Liver (tissue), 9 donors: ENCODE results near the gene NCMAP. TPM values are rescaled to one million over a fixed set of nuclear protein-coding genes. Genes with fewer than 3 reads are reported as not detected.

ENCODE experiments used
- DNase-seq: peaks from one replicate; pipeline ENCODE4 v3.0.0-alpha.2; 2017; ENCODE audit warnings: low spot score
- H3K27ac ChIP-seq, 2 donors: one replicate each; pipeline ENCODE4 v1.7.0; 2013; ENCODE audit warnings: inconsistent platforms in 2 of 2, low read length in 2 of 2, control low read depth in 1 of 2, low read depth in 1 of 2, mild to moderate bottlenecking in 1 of 2
- H3K27me3 ChIP-seq, 4 donors: one replicate each; pipeline versions ENCODE4 v1.6.1 to v1.7.0; 2013; ENCODE audit warnings: low read length in 3 of 4, inconsistent platforms in 1 of 4, mild to moderate bottlenecking in 1 of 4, moderate library complexity in 1 of 4; ENCODE audit not compliant: control insufficient read depth in 4 of 4, insufficient read depth in 4 of 4
- H3K36me3 ChIP-seq, 4 donors: one replicate each; pipeline versions ENCODE4 v1.6.1 to v1.7.0; 2013; ENCODE audit warnings: low read length in 3 of 4, mild to moderate bottlenecking in 3 of 4, low read depth in 1 of 4, moderate library complexity in 1 of 4; ENCODE audit not compliant: control insufficient read depth in 4 of 4, insufficient read depth in 3 of 4
- H3K4me1 ChIP-seq, 4 donors: one replicate each; pipeline versions ENCODE4 v1.6.1 to v1.7.0; 2013; ENCODE audit warnings: low read length in 3 of 4, mild to moderate bottlenecking in 3 of 4, moderate library complexity in 1 of 4; ENCODE audit not compliant: control insufficient read depth in 4 of 4, insufficient read depth in 4 of 4
- H3K4me3 ChIP-seq, 3 donors: one replicate each; pipeline versions ENCODE4 v1.6.1 to v1.7.0; 2013; ENCODE audit warnings: low read length in 3 of 3, control low read depth in 1 of 3, low read depth in 1 of 3, mild to moderate bottlenecking in 1 of 3
- H3K9ac ChIP-seq, 2 donors: one replicate each; pipeline ENCODE4 v1.7.0; 2013; ENCODE audit warnings: low read length in 2 of 2, mild to moderate bottlenecking in 2 of 2, moderate library complexity in 2 of 2, control low read depth in 1 of 2, low read depth in 1 of 2
- H3K9me3 ChIP-seq, 4 donors: one replicate each; pipeline versions ENCODE4 v1.6.1 to v1.7.0; 2013; ENCODE audit warnings: low read length in 3 of 4; ENCODE audit not compliant: control insufficient read depth in 4 of 4
- CTCF ChIP-seq: fragments of 150-350 bp; IDR thresholded peaks from 2 replicates; pipeline ENCODE4 v1.5.1; 2017; ENCODE audit warnings: improper control_type of control experiment, low read depth, low read length; ENCODE audit not compliant: missing input control
- EGR1 ChIP-seq, 2 donors: IDR thresholded peaks; 2 replicates each; pipeline ENCODE4 v1.6.1; 2016 to 2018; ENCODE audit warnings: antibody characterized with exemption in 2 of 2, low read depth in 2 of 2
- FOXA1 ChIP-seq: IDR thresholded peaks from 2 replicates; pipeline ENCODE4 v1.6.1; 2016; ENCODE audit warnings: antibody characterized with exemption
- FOXA2 ChIP-seq: IDR thresholded peaks from 2 replicates; pipeline ENCODE4 v1.6.1; 2016; ENCODE audit warnings: antibody characterized with exemption
- GABPA ChIP-seq, 2 donors: IDR thresholded peaks in 1 of 2; conservative IDR thresholded peaks in 1 of 2; 2 replicates each; pipeline ENCODE4 v1.6.1; 2016; ENCODE audit warnings: antibody characterized with exemption in 2 of 2, mild to moderate bottlenecking in 1 of 2, moderate library complexity in 1 of 2
- HNF4A ChIP-seq, 2 donors: conservative IDR thresholded peaks; 2 replicates each; pipeline ENCODE4 v1.6.1; 2016; ENCODE audit warnings: antibody characterized with exemption in 2 of 2, mild to moderate bottlenecking in 2 of 2
- HNF4G ChIP-seq: IDR thresholded peaks from 2 replicates; pipeline ENCODE4 v1.6.1; 2016; ENCODE audit warnings: antibody characterized with exemption
- JUND ChIP-seq, 2 donors: IDR thresholded peaks; 2 replicates each; pipeline ENCODE4 v1.6.1; 2016; ENCODE audit warnings: antibody characterized with exemption in 2 of 2
- NR2F2 ChIP-seq: IDR thresholded peaks from 2 replicates; pipeline ENCODE4 v1.6.1; 2016; ENCODE audit warnings: antibody characterized with exemption
- RAD21 ChIP-seq, 2 donors: IDR thresholded peaks; 2 replicates each; pipeline ENCODE4 v1.6.1; 2016; ENCODE audit warnings: antibody characterized with exemption in 2 of 2, mild to moderate bottlenecking in 2 of 2
- RXRA ChIP-seq, 2 donors: IDR thresholded peaks; 2 replicates each; pipeline ENCODE4 v1.6.1; 2017 to 2018; ENCODE audit warnings: antibody characterized with exemption in 2 of 2, mild to moderate bottlenecking in 1 of 2
- SP1 ChIP-seq: IDR thresholded peaks from 2 replicates; pipeline ENCODE4 v1.6.1; 2018; ENCODE audit warnings: antibody characterized with exemption, mild to moderate bottlenecking
- TAF1 ChIP-seq: conservative IDR thresholded peaks from 2 replicates; pipeline ENCODE4 v1.6.1; 2016; ENCODE audit warnings: antibody characterized with exemption, mild to moderate bottlenecking
- YY1 ChIP-seq: IDR thresholded peaks from 2 replicates; pipeline ENCODE4 v1.6.1; 2016; ENCODE audit warnings: antibody characterized with exemption, mild to moderate bottlenecking
- WGBS: extraction: QIAGEN DNeasy Blood & Tissue Kit; methylation state at CpG from one replicate; pipeline ENCODE4 v1.1.7; 2013; 5-methylcytosine and 5-hydroxymethylcytosine counted together
- polyA plus RNA-seq, 2 donors: library from polyadenylated mRNA; stranded (reverse) in 1 of 2; unstranded in 1 of 2; fragments of 200-250 nt in 1 of 2; fragments of >200 nt in 1 of 2; fragmentation: Nextera tagmentation in 1 of 2; extraction: Ambion mirVana in 1 of 2; gene quantifications; one replicate each; pipeline versions ENCODE4 v1.2.1 to v1.2.3, GENCODE V29; 2013 to 2015
- total RNA-seq, 2 donors: library from RNA; depleted of rRNA; stranded (reverse); fragments of >200 nt; gene quantifications; one replicate each; pipeline ENCODE4 v1.2.3, GENCODE V29; 2014
- TF ChIP-seq, protein P1 (sequence below): IDR thresholded peaks from 2 replicates; pipeline ENCODE4 v1.6.1; 2016; ENCODE audit warnings: antibody characterized with exemption, mild to moderate bottlenecking
- TF ChIP-seq, protein P2 (sequence below): IDR thresholded peaks from 2 replicates; pipeline ENCODE4 v1.6.1; 2016; ENCODE audit warnings: antibody characterized with exemption
- TF ChIP-seq, protein P3 (sequence below): IDR thresholded peaks from 2 replicates; pipeline ENCODE4 v1.6.1; 2016; ENCODE audit warnings: antibody characterized with exemption
- TF ChIP-seq, protein P4 (sequence below): IDR thresholded peaks from 2 replicates; pipeline ENCODE4 v1.6.1; 2016; ENCODE audit warnings: antibody characterized with exemption
- donor health status: healthy.
- donor health status: healthy.
- donor health status: healthy.
- donor health status: healthy.
- donor health status: healthy.

Gene NCMAP
- total and polyA plus RNA-seq, 4 donors, result 0.31 to 4.8 (median 0.61) TPM

DNA sequence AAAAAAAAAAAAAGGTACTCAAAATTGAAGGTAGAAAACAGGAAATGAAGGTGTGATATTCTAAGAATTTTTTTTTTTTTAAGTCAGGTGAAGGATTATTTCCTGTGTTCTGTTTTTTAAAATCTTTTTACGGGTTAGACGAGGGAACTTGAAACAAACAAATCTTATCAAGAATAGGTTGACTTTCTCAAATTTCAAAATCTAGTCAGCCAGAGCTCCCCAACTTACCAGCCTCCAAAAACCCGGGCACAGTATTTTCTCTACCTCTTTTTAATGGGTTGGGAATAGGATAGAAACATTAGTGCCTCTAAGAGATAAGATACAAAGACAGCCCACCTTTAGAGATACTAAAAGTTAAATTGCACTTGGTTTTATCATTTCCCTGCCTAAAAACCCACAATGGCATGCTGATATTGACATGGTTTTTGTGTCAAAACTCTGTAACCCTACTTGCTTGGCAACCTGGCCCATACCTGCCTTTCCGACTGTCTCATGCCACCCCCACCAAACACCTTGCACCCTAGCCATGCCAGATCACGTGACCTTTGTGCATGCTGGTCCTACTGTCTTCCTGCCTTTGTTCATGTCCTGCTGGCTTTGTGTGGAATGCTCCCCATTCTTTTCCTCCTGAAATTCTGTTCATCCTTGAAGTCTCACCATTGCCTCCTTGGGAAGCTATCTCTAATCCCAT, 49.1 kb upstream of the NCMAP start (continued):
- TF ChIP-seq, protein P1, sequence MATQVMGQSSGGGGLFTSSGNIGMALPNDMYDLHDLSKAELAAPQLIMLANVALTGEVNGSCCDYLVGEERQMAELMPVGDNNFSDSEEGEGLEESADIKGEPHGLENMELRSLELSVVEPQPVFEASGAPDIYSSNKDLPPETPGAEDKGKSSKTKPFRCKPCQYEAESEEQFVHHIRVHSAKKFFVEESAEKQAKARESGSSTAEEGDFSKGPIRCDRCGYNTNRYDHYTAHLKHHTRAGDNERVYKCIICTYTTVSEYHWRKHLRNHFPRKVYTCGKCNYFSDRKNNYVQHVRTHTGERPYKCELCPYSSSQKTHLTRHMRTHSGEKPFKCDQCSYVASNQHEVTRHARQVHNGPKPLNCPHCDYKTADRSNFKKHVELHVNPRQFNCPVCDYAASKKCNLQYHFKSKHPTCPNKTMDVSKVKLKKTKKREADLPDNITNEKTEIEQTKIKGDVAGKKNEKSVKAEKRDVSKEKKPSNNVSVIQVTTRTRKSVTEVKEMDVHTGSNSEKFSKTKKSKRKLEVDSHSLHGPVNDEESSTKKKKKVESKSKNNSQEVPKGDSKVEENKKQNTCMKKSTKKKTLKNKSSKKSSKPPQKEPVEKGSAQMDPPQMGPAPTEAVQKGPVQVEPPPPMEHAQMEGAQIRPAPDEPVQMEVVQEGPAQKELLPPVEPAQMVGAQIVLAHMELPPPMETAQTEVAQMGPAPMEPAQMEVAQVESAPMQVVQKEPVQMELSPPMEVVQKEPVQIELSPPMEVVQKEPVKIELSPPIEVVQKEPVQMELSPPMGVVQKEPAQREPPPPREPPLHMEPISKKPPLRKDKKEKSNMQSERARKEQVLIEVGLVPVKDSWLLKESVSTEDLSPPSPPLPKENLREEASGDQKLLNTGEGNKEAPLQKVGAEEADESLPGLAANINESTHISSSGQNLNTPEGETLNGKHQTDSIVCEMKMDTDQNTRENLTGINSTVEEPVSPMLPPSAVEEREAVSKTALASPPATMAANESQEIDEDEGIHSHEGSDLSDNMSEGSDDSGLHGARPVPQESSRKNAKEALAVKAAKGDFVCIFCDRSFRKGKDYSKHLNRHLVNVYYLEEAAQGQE, result no peak
- TF ChIP-seq HNF4A (conservative IDR thresholded peaks at IDR 0.05) (no peak), TAF1 (no peak), SP1 (no peak)
- TF ChIP-seq, protein P2, sequence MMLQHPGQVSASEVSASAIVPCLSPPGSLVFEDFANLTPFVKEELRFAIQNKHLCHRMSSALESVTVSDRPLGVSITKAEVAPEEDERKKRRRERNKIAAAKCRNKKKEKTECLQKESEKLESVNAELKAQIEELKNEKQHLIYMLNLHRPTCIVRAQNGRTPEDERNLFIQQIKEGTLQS, result no peak

DNA sequence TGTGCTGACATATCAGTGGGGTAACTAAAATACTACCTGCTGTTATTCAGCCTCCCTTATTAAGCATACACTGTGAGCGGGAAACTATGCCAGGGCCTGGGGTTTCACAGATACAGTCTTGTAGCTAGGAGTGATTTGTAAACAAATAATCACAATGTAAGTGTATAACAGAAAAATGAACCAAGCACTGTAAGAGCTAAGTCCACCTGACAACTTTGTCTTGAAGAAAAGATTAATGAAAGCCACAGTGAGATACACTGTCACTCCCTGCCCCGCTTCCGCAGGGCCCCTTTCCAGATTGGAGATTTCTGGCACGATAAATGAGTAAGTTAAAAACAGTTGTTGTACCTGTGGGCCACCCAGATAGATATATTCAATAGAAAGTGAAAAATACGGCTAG, 48.5 kb upstream of the NCMAP start:
- Histone ChIP-seq H3K27ac (no peak overlapping the region), H3K4me3 (no peak overlapping the region), H3K9me3 (no peaks in the 10 kb centered on the region), H3K27me3 (no peaks in the 10 kb centered on the region), H3K9ac (no peak overlapping the region), H3K36me3 (no peaks in the 10 kb centered on the region), H3K4me1 (peaks cover 0 to 5% (median 2%) of the 10 kb centered on the region in 4 donors)
- 95% methylated on average over 5 of the region's 5 CpGs for WGBS
- TF ChIP-seq, protein P1, result no peak
- TF ChIP-seq TAF1 (no peak), HNF4A (conservative IDR thresholded peaks at IDR 0.05) (no peak), SP1 (no peak), YY1 (no peak), RAD21 (IDR thresholded peaks at IDR 0.05) (no peak), HNF4G (no peak), GABPA (IDR thresholded peaks at IDR 0.05 in 1 of 2, conservative IDR thresholded peaks at IDR 0.05 in 1 of 2) (no peak), EGR1 (IDR thresholded peaks at IDR 0.05; ENCODE audit: low read depth in 2 of 2) (no peak), NR2F2 (no peak), FOXA1 (no peak), JUND (IDR thresholded peaks at IDR 0.05) (no peak), RXRA (IDR thresholded peaks at IDR 0.05) (no peak), FOXA2 (no peak), CTCF (no peak)
- TF ChIP-seq, protein P2, result no peak
- TF ChIP-seq, protein P3, sequence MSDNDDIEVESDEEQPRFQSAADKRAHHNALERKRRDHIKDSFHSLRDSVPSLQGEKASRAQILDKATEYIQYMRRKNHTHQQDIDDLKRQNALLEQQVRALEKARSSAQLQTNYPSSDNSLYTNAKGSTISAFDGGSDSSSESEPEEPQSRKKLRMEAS, result no peak
- TF ChIP-seq, protein P4, sequence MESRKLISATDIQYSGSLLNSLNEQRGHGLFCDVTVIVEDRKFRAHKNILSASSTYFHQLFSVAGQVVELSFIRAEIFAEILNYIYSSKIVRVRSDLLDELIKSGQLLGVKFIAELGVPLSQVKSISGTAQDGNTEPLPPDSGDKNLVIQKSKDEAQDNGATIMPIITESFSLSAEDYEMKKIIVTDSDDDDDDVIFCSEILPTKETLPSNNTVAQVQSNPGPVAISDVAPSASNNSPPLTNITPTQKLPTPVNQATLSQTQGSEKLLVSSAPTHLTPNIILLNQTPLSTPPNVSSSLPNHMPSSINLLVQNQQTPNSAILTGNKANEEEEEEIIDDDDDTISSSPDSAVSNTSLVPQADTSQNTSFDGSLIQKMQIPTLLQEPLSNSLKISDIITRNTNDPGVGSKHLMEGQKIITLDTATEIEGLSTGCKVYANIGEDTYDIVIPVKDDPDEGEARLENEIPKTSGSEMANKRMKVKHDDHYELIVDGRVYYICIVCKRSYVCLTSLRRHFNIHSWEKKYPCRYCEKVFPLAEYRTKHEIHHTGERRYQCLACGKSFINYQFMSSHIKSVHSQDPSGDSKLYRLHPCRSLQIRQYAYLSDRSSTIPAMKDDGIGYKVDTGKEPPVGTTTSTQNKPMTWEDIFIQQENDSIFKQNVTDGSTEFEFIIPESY, result no peak
- DNase-seq, result no peak
